CD4-positive, alpha-beta T cell treated with Interleukin-17A for 4 hours (primary cell): ENCODE results near the gene HMGN3.
"Not testable (repeated sequence)": the region's sequence is repeated elsewhere in the genome, so short reads cannot be mapped to it uniquely, and the experiment has no call there.

ENCODE experiments used
- DNase-seq: peaks from one replicate; pipeline ENCODE4 v3.0.0-alpha.2; 2020; ENCODE audit warnings: mixed read lengths

HMGN3 gene

GRCh38 chr6:79234150-79235022 is at the start of gene HMGN3:
HMGN3 (minus strand) TSS chr6:79234682.
- DNase-seq = peak; percentile 94

- no peak for DNase-seq
Measured at GRCh38 chr6:79280756-79281155, 46.3 kb upstream of the HMGN3 start.

GRCh38 chr6:79277109-79277508 is 42.6 kb upstream of the HMGN3 start:
- DNase-seq = no peak

GRCh38 chr6:79269877-79270276 is 35.4 kb upstream of the HMGN3 start:
- DNase-seq = no peak

- no peak for DNase-seq
Measured at GRCh38 chr6:79267128-79267527, 32.6 kb upstream of the HMGN3 start.

- DNase-seq = no peak
Measured at GRCh38 chr6:79266051-79266450, 31.6 kb upstream of the HMGN3 start.

- DNase-seq = no peak
Measured at GRCh38 chr6:79263359-79263758, 28.9 kb upstream of the HMGN3 start.

GRCh38 chr6:79261666-79262065 is 27.2 kb upstream of the HMGN3 start:
- DNase-seq = no peak

GRCh38 chr6:79260772-79261171 is 26.3 kb upstream of the HMGN3 start:
- DNase-seq = no peak

- no peak for DNase-seq
Measured at GRCh38 chr6:79257381-79258205, 23.1 kb upstream of the HMGN3 start.

- DNase-seq = not testable (repeated sequence)
Measured at GRCh38 chr6:79256770-79257169, 22.3 kb upstream of the HMGN3 start.

- DNase-seq = not testable (repeated sequence)
Measured at GRCh38 chr6:79255086-79255485, 20.6 kb upstream of the HMGN3 start.

- no peak for DNase-seq
Measured at GRCh38 chr6:79250559-79250958, 16.1 kb upstream of the HMGN3 start.

GRCh38 chr6:79250107-79250514 is 15.6 kb upstream of the HMGN3 start:
- peak; percentile 11 for DNase-seq

GRCh38 chr6:79249136-79249535 is 14.7 kb upstream of the HMGN3 start:
- no peak for DNase-seq

GRCh38 chr6:79246891-79247290 is 12.4 kb upstream of the HMGN3 start:
- DNase-seq = no peak

- no peak for DNase-seq
Measured at GRCh38 chr6:79241228-79241627, 6.7 kb upstream of the HMGN3 start.

- no peak for DNase-seq
Measured at GRCh38 chr6:79240509-79240908, 6.0 kb upstream of the HMGN3 start.

- no peak for DNase-seq
Measured at GRCh38 chr6:79239536-79240168, 5.2 kb upstream of the HMGN3 start.

GRCh38 chr6:79238919-79239318 is 4.4 kb upstream of the HMGN3 start:
- DNase-seq = no peak

- DNase-seq = no peak
Measured at GRCh38 chr6:79236711-79237110, 2.2 kb upstream of the HMGN3 start.

GRCh38 chr6:79233611-79234149 is 802 bp downstream of the HMGN3 start:
- peak; percentile 68 for DNase-seq
